Panc1 (cell line): ENCODE data around the gene KIF21B.

Source experiments
- POLR2AphosphoS5 ChIP-seq: IDR thresholded peaks from 2 replicates; pipeline ENCODE4 v1.6.1; 2012; ENCODE audit warnings: mild to moderate bottlenecking, low read depth, low read length, moderate library complexity
- REST ChIP-seq, 2 experiments: IDR thresholded peaks; 2 replicates each; pipeline ENCODE4 v1.6.1; 2011 to 2012; ENCODE audit warnings: low read depth in 2 of 2, control low read depth in 1 of 2, low read length in 1 of 2, mild to moderate bottlenecking in 1 of 2, moderate library complexity in 1 of 2; ENCODE audit not compliant: insufficient read depth in 1 of 2
- TCF7L2 ChIP-seq: IDR thresholded peaks from 2 replicates; pipeline ENCODE4 v1.6.1; 2011; ENCODE audit warnings: mild to moderate bottlenecking, low read depth, low read length, inconsistent platforms
- TF ChIP-seq, protein P1 (sequence below): fragments of 450-650 bp; IDR thresholded peaks from 2 replicates; pipeline ENCODE4 v1.5.1; 2017; ENCODE audit warnings: mild to moderate bottlenecking

DNA sequence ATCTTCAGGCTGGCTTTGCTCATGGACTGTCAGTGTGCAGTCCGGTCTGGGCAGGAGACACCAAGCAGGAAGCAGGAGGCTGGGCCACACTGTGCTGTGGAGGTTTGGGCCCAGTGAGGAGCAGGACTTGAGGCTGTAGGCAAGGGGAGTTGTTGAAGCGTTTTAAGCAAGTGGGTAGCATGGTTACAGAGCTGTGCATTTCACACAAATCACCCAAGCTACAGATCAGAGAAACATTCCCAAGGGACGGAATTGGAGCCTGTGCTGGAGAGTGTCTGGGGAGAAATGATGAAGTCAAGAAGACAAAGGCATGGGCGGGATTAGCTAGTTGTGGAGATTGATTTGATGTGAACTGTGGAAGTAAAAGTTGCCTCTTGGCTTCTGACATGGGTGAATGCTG lies 60.9 kb downstream of the KIF21B start:
- TF ChIP-seq, protein P1, sequence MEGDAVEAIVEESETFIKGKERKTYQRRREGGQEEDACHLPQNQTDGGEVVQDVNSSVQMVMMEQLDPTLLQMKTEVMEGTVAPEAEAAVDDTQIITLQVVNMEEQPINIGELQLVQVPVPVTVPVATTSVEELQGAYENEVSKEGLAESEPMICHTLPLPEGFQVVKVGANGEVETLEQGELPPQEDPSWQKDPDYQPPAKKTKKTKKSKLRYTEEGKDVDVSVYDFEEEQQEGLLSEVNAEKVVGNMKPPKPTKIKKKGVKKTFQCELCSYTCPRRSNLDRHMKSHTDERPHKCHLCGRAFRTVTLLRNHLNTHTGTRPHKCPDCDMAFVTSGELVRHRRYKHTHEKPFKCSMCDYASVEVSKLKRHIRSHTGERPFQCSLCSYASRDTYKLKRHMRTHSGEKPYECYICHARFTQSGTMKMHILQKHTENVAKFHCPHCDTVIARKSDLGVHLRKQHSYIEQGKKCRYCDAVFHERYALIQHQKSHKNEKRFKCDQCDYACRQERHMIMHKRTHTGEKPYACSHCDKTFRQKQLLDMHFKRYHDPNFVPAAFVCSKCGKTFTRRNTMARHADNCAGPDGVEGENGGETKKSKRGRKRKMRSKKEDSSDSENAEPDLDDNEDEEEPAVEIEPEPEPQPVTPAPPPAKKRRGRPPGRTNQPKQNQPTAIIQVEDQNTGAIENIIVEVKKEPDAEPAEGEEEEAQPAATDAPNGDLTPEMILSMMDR: no peak
- TF ChIP-seq REST (IDR thresholded peaks at IDR 0.05; ENCODE audit: insufficient read depth in 1 of 2, low read depth in 2 of 2, low read length in 1 of 2): no peak
- no peak for TF ChIP-seq POLR2AphosphoS5
- no peak for TF ChIP-seq TCF7L2
